ENCODE measurements around the gene MCOLN3. TPM values are rescaled to one million over a fixed set of nuclear protein-coding genes. Genes with fewer than 3 reads are reported as not detected.
"Not testable (repeated sequence)": the region's sequence is repeated elsewhere in the genome, so short reads cannot be mapped to it uniquely, and the experiment has no call there.

MCOLN3 gene
- total RNA-seq, 4 donors from 2014 or later, result 2.1 to 37.7 (median 12.0) TPM

- Histone ChIP-seq H3K36me3 (no peaks in the 10 kb centered on the region), H3K27ac (no peak overlapping the region), H3K27me3 (peaks cover 0 to 4% of the 10 kb centered on the region in 2 donors), H3K4me1 (peaks cover 0 to 4% of the 10 kb centered on the region in 2 donors), H3K9me3 (no peaks in the 10 kb centered on the region), H3K4me3 (no peak overlapping the region)
- no peak for DNase-seq
- intact Hi-C loops (cut with DNase I; ENCODE audit: low total_unique reads), result no loop called here
- TF ChIP-seq CTCF (IDR thresholded peaks at IDR 0.05) (no peak), POLR2A (IDR thresholded peaks at IDR 0.05) (no peak)
Measured at GRCh38 chr1:84995484-84996334, 52.6 kb downstream of the MCOLN3 start.

GRCh38 chr1:84991097-84991920 is 57.0 kb downstream of the MCOLN3 start:
- no peak for TF ChIP-seq POLR2A (IDR thresholded peaks at IDR 0.05)
- no peak for TF ChIP-seq CTCF (IDR thresholded peaks at IDR 0.05)
- no peak for DNase-seq
- no peak overlapping the region for H3K4me3 ChIP-seq
- no peak overlapping the region for H3K27ac ChIP-seq
- intact Hi-C loops (cut with DNase I; ENCODE audit: low total_unique reads), result no loop called here
- H3K9me3 ChIP-seq, result no peaks in the 10 kb centered on the region
- H3K27me3 ChIP-seq, result peaks cover 0 to 4% of the 10 kb centered on the region in 2 donors
- H3K36me3 ChIP-seq, result no peaks in the 10 kb centered on the region
- no peaks in the 10 kb centered on the region for H3K4me1 ChIP-seq

- H3K9me3 ChIP-seq, result no peaks in the 10 kb centered on the region
- H3K27me3 ChIP-seq, result no peaks in the 10 kb centered on the region
- intact Hi-C loops (cut with DNase I; ENCODE audit: low total_unique reads), result no loop called here
- DNase-seq, result no peak
- no peak overlapping the region for H3K27ac ChIP-seq
- no peaks in the 10 kb centered on the region for H3K4me1 ChIP-seq
- H3K4me3 ChIP-seq, result no peak overlapping the region
- no peaks in the 10 kb centered on the region for H3K36me3 ChIP-seq
- TF ChIP-seq CTCF (IDR thresholded peaks at IDR 0.05), result no peak
- no peak for TF ChIP-seq POLR2A (IDR thresholded peaks at IDR 0.05)
Measured at GRCh38 chr1:84988588-84988987, 59.7 kb downstream of the MCOLN3 start.

- H3K36me3 ChIP-seq; H3K27ac ChIP-seq; DNase-seq; H3K9me3 ChIP-seq; H3K4me1 ChIP-seq; intact Hi-C loops (cut with DNase I; ENCODE audit: low total_unique reads); H3K27me3 ChIP-seq; H3K4me3 ChIP-seq: not testable (repeated sequence)
Measured at GRCh38 chr1:84986561-84986960, 61.7 kb downstream of the MCOLN3 start.

- Histone ChIP-seq H3K36me3 (no peaks in the 10 kb centered on the region), H3K4me1 (no peaks in the 10 kb centered on the region), H3K27ac (no peak overlapping the region), H3K9me3 (no peaks in the 10 kb centered on the region), H3K27me3 (no peaks in the 10 kb centered on the region), H3K4me3 (no peak overlapping the region)
- intact Hi-C loops (cut with DNase I; ENCODE audit: low total_unique reads), result no loop called here
- DNase-seq, result no peak
- TF ChIP-seq CTCF (IDR thresholded peaks at IDR 0.05) (no peak), POLR2A (IDR thresholded peaks at IDR 0.05) (no peak)
Measured at GRCh38 chr1:84985365-84985764, 62.9 kb downstream of the MCOLN3 start.

Measured in uterus (tissue), 4 donors.